WTC11 (cell line): ENCODE measurements around the gene OR5B21. TPM values are rescaled to one million over a fixed set of nuclear protein-coding genes. Genes with fewer than 3 reads are reported as not detected.

ENCODE experiments used
- ATAC-seq: fragments of 200-7000 bp; cut with Tn5 transposase; 2 replicates; pipeline ENCODE4 v1.10.0; 2021; ENCODE audit warnings: mild to moderate bottlenecking, moderate library complexity
- CTCF ChIA-PET: fragments of 300-600 bp; sonication (Branson Sonifier 250); formaldehyde crosslinking; loops from one replicate; lab custom pipeline; 2021; ENCODE audit warnings: antibody characterized with exemption; lab: Charles Lee
- POLR2A ChIA-PET: fragments of 350-600 bp; sonication (Branson Sonifier 250); formaldehyde crosslinking; loops from one replicate; lab custom pipeline; 2021; ENCODE audit warnings: antibody characterized with exemption; lab: Charles Lee
- DNase-seq: peaks from one replicate; pipeline ENCODE4 v3.0.0; 2021; ENCODE audit warnings: low spot score
- H3K27ac Mint-ChIP-seq: 2 replicates; pipeline ENCODE4 v1.8.0; 2021; ENCODE audit warnings: mixed read lengths
- H3K27me3 Mint-ChIP-seq: 2 replicates; pipeline ENCODE4 v1.8.0; 2021; ENCODE audit warnings: low read depth, mild to moderate bottlenecking, moderate library complexity, mixed read lengths
- H3K36me3 Mint-ChIP-seq: 2 replicates; pipeline ENCODE4 v1.8.0; 2021; ENCODE audit warnings: mixed read lengths
- H3K4me1 Mint-ChIP-seq: 2 replicates; pipeline ENCODE4 v1.8.0; 2022; ENCODE audit warnings: mixed read lengths
- H3K4me3 Mint-ChIP-seq: 2 replicates; pipeline ENCODE4 v1.8.0; 2021; ENCODE audit warnings: mild to moderate bottlenecking, moderate library complexity, mixed read lengths
- H3K9me3 Mint-ChIP-seq: 2 replicates; pipeline ENCODE4 v1.8.0; 2021; ENCODE audit warnings: mixed read lengths
- AFF4 ChIP-seq: sonication (generic); formaldehyde crosslinking; IDR thresholded peaks from 2 replicates; pipeline ENCODE4 v1.8.1; 2023; ENCODE audit warnings: mild to moderate bottlenecking, missing genetic modification reagents, borderline replicate concordance
- CBFB ChIP-seq: sonication (generic); formaldehyde crosslinking; IDR thresholded peaks from 2 replicates; pipeline ENCODE4 v1.8.1; 2022; ENCODE audit warnings: mild to moderate bottlenecking, low read depth, missing genetic modification reagents
- CREM ChIP-seq: sonication (generic); formaldehyde crosslinking; IDR thresholded peaks from 2 replicates; pipeline ENCODE4 v1.8.1; 2022; ENCODE audit warnings: mild to moderate bottlenecking, missing genetic modification reagents, moderate library complexity
- EMX1 ChIP-seq: fragments of 250-450 bp; sonication (Bioruptor Pico); IDR thresholded peaks from 2 replicates; pipeline ENCODE4 v1.8.0; 2021; ENCODE audit warnings: mild to moderate bottlenecking
- IRF1 ChIP-seq: sonication (generic); formaldehyde crosslinking; IDR thresholded peaks from 2 replicates; pipeline ENCODE4 v1.8.0; 2023; ENCODE audit warnings: missing genetic modification reagents
- RELA ChIP-seq: sonication (generic); formaldehyde crosslinking; IDR thresholded peaks from 2 replicates; pipeline ENCODE4 v1.8.1; 2022; ENCODE audit warnings: missing genetic modification reagents, mild to moderate bottlenecking, borderline replicate concordance
- RORB ChIP-seq: fragments of 250-450 bp; sonication (Bioruptor Pico); IDR thresholded peaks from 2 replicates; pipeline ENCODE4 v1.9.0; 2021; ENCODE audit warnings: mild to moderate bottlenecking
- SOX15 ChIP-seq: fragments of 250-450 bp; sonication (Bioruptor Pico); IDR thresholded peaks from 2 replicates; pipeline ENCODE4 v1.9.0; 2021; ENCODE audit warnings: mild to moderate bottlenecking
- STAT6 ChIP-seq: sonication (generic); formaldehyde crosslinking; conservative IDR thresholded peaks from 2 replicates; pipeline ENCODE4 v1.8.1; 2023; ENCODE audit warnings: mild to moderate bottlenecking, low read depth, missing genetic modification reagents, moderate library complexity
- TCF7 ChIP-seq: sonication (generic); formaldehyde crosslinking; IDR thresholded peaks from 2 replicates; pipeline ENCODE4 v1.8.0; 2022; ENCODE audit warnings: mild to moderate bottlenecking, low read depth, missing genetic modification reagents, moderate library complexity
- TEAD4 ChIP-seq: sonication (generic); formaldehyde crosslinking; IDR thresholded peaks from 2 replicates; pipeline ENCODE4 v1.8.0; 2022; ENCODE audit warnings: mild to moderate bottlenecking, missing genetic modification reagents
- USF1 ChIP-seq: sonication (generic); formaldehyde crosslinking; IDR thresholded peaks from 2 replicates; pipeline ENCODE4 v1.8.0; 2022; ENCODE audit warnings: mild to moderate bottlenecking, missing genetic modification reagents
- total RNA-seq: library from RNA; stranded (reverse); gene quantifications from 3 replicates; pipeline ENCODE4 v1.2.3, GENCODE V29; 2021

Gene OR5B21
- total RNA-seq, 1 experiment from 2014 or later: not detected

GRCh38 chr11:58466293-58466692 is 41.6 kb downstream of the OR5B21 start:
- Mint-ChIP-seq H3K27me3 (no peaks in the 10 kb centered on the region), H3K36me3 (peaks cover 9% of the 10 kb centered on the region), H3K9me3 (peaks cover 25% of the 10 kb centered on the region), H3K4me3 (no peak overlapping the region)
- TF ChIP-seq CBFB (CRISPR knock-in tag) (no peak), CREM (no peak), TCF7 (CRISPR knock-in tag) (no peak), EMX1 (CRISPR knock-in tag) (no peak), TEAD4 (CRISPR knock-in tag) (no peak), AFF4 (CRISPR knock-in tag) (no peak), RORB (CRISPR knock-in tag) (no peak), RELA (CRISPR knock-in tag) (no peak), STAT6 (CRISPR knock-in tag) (no peak), IRF1 (CRISPR knock-in tag) (no peak), SOX15 (no peak)
- TF ChIP-seq, all 79 proteins: peak for 0
- Mint-ChIP-seq H3K27ac (no peak overlapping the region), H3K4me1 (no peaks in the 10 kb centered on the region)
- ATAC-seq (no peak), DNase-seq (no peak)
- POLR2A ChIA-PET: no interaction called here
- CTCF ChIA-PET: interaction anchor here (1.2 kb wide), 1 partner anchor 57 kb away, joined by 4 read pairs; no protein-coding TSS in a partner anchor

GRCh38 chr11:58465690-58466089 is 42.2 kb downstream of the OR5B21 start:
- CTCF ChIA-PET: no interaction called here
- POLR2A ChIA-PET: no interaction called here
- Mint-ChIP-seq H3K4me1 (no peaks in the 10 kb centered on the region), H3K27me3 (no peaks in the 10 kb centered on the region), H3K4me3 (no peak overlapping the region), H3K36me3 (peaks cover 5% of the 10 kb centered on the region), H3K9me3 (peaks cover 21% of the 10 kb centered on the region)
- ATAC-seq: no peak
- no peak for DNase-seq
- no peak for TF ChIP-seq USF1 (CRISPR knock-in tag)
- TF ChIP-seq, all 79 proteins: peak for 0
- no peak overlapping the region for H3K27ac Mint-ChIP-seq

Other genes with a start within 250 kb of the OR5B21 start
- not detected in 3 replicates for gene OR10W1, start 239.8 kb downstream of the OR5B21 start, total RNA-seq
- not detected in 3 replicates for gene OR5B17, start 149.0 kb downstream of the OR5B21 start, total RNA-seq
- gene OR5B3, start 101.2 kb downstream of the OR5B21 start, total RNA-seq: not detected in 3 replicates
- not detected in 3 replicates for gene OR5B2, start 80.0 kb downstream of the OR5B21 start, total RNA-seq
- not detected in 3 replicates for gene OR5B12, start 65.9 kb downstream of the OR5B21 start, total RNA-seq
- 2.1 to 2.7 TPM (median 2.6 TPM) in 3 replicates for gene LPXN, start 67.8 kb upstream of the OR5B21 start, total RNA-seq
- 27.0 to 29.0 TPM (median 28.1 TPM) in 3 replicates for gene ZFP91, start 71.0 kb upstream of the OR5B21 start, total RNA-seq
- gene CNTF, start 114.6 kb upstream of the OR5B21 start, total RNA-seq: 0.55 to 1.6 TPM (median 0.82 TPM) in 3 replicates
- gene GLYAT, start 223.8 kb upstream of the OR5B21 start, total RNA-seq: 0.32 TPM in 1 of 3 replicates, not detected in the others